GM18517 (cell line): Measurements from ENCODE around the gene CPXM2.

Source experiments
- ATAC-seq: cut with Tn5 transposase; IDR thresholded peaks from one replicate; pipeline ENCODE4 v1.9.1; 2021; ENCODE audit warnings: mild to moderate bottlenecking, moderate library complexity; ENCODE audit not compliant: unreplicated experiment

The CPXM2 gene

GRCh38 chr10:123878666-123879303 lies 12.8 kb downstream of the CPXM2 start:
- no peak for ATAC-seq

- no peak for ATAC-seq
Measured at GRCh38 chr10:123870260-123870659, 21.3 kb downstream of the CPXM2 start.

DNA sequence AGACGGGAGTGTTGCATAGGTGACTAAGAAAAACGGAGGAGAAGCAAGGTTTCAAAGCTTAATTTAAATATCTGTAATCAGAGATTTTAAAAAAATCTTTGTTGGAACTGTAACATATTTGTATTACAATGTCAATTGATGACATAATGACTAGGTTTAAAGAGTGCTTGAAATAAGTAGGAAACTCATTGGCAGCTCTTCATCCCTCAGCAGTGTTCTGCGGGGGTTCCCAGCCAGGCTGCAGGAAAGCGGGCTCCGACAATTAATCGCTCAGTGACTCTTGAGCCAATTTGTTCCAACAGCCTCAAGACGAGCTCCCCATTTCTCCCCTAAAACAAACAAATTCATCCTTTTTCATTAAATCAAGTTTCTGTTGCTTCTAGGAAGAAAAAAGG lies 22.6 kb downstream of the CPXM2 start:
- ATAC-seq, result no peak

DNA sequence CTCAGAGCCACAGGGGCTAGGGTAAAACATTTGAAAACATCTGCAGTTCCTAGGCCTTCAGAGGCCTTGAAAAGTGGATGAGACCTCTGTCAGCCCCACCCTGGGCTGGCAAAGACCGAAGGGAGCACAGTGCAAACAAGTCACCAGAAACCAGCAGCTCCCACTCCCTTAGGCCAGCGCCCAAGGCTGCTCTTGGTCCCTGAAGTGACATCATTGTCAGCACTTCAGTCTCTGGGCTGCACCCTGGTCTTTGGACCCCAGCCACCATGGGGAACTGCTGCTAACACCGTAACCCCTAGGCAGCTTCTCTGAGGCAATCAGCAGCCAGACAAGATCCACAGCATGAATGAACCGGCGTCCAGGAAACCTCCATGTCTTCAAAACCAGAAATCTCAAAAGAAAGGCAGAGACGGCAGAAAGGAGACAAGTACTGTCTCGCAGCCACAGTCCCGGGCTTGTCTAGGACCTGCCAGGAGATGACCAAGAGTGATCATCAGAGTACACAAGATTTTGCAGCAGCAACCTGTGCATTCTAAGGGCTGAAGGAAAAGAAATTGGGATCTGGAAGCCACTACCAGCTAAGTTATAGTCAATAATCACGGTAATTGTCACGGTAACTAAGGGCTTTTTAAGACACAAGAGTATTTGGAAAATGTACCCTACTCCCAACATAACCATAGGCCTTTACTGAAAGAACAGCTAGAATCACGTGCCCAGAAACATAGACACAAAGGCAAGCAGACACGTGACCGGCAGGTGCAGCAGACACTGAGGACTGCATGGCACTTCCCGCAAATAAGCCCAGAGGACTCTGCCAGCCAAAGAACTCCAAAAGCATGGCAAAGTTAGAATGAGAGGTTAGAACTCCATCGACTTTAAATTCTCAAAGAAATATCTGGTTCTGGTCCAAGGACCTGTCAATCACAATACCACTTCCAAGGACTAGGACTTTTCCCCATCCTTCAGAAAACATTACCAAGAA lies 23.3 kb downstream of the CPXM2 start:
- no peak for ATAC-seq

GRCh38 chr10:123865880-123866279 lies 25.7 kb downstream of the CPXM2 start:
- ATAC-seq, result no peak

- ATAC-seq, result no peak
Measured at GRCh38 chr10:123865350-123865749, 26.3 kb downstream of the CPXM2 start.

GRCh38 chr10:123864923-123865322 lies 26.7 kb downstream of the CPXM2 start:
- ATAC-seq, result no peak

DNA sequence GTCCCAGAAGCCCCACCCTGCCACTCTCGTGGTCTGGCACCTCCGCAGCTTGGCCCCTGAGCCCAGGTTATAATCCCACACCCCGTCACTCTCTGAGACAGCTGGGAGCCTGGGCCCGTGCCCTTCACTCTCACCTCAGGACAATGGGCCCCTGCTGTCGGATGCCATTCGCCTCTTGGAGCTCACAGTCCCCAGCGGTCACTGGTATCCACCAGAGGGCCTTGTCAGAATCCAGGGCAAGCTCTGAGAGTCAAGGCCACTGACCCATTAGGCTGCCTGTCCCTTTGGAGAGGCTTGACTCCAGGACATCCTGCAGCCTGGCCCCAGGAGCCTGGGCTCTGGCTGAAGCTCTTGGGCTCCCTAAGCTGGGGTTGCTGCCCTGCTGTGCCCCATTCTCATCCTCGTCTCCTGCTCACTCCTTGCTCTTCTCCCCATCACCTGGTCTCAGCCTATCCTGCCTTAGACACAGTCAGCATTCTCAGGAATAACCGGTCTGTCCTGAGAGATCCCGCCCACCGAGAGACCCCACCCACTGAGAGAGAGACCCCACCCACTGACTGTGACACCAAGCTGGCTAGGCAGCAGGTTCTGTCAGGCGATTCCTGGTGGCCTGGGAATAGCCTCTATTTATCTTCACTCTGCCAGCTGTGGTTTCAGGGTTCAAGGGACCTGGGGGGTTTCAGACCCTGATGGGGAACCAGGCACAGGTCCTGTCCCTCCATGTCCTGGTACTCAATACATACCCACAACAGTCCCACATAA lies 27.7 kb downstream of the CPXM2 start:
- ATAC-seq, result no peak

- ATAC-seq, result no peak
Measured at GRCh38 chr10:123863183-123863575, 28.4 kb downstream of the CPXM2 start.

DNA sequence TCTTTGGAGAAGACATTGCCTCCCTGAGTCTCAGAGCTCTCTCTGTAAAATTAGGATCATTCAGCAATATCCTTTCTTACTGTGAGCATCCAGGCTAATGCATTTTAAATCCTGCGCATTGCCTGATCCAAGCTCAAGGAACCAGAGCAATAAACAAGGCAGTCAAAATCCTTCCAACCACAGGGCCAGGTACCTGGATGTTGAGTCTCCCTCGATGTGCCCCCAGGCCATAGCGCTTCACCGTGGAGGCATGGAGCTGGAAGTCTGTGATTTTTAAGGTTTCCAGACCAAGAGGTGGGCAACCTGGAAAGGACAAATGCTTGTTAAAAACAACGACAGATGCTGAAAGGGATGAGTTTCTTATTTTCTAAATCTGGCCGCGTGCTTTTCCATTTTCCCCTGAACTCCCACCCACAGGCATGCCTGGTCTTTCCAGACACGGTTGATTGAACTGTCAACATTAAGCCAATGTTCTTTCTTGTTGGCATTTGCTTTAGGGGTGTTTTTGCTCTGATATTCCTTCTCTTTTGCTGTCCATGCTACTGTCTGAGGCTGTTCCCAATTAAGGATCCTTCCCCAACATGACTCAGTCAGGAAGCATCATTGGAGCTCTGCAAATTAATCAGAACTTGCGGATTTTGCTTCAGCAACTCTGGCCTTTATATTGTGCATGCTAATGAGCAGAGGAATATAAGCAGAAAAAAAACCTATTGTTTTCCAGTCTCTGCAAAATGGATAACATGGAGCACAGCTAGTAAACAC lies 29.0 kb downstream of the CPXM2 start:
- no peak for ATAC-seq

GRCh38 chr10:123860856-123861255 lies 30.8 kb downstream of the CPXM2 start:
- ATAC-seq, result no peak

- ATAC-seq, result no peak
Measured at GRCh38 chr10:123860209-123860608, 31.4 kb downstream of the CPXM2 start.

- ATAC-seq, result no peak
Measured at GRCh38 chr10:123859653-123860050, 32.0 kb downstream of the CPXM2 start.

- no peak for ATAC-seq
Measured at GRCh38 chr10:123858907-123859652, 32.5 kb downstream of the CPXM2 start.

- no peak for ATAC-seq
Measured at GRCh38 chr10:123858077-123858681, 33.4 kb downstream of the CPXM2 start.

DNA sequence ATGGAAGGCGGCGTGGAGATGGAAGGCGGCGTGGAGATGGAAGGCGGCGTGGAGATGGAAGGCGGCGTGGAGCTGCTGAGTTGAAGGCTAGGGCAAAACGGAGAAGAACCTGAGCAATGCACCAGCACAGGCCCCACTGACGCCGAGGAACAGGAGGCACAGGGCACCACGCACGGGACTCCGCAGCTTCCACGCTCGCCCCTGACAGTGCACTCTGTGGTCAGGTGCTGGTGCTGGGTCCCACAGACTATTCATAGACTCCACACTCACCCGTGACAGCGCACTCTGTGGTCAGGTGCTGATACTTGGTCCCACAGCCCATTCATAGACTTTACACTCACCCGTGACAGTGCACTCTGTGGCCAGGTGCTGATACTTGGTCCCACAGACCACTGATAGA lies 34.0 kb downstream of the CPXM2 start:
- ATAC-seq, result no peak

DNA sequence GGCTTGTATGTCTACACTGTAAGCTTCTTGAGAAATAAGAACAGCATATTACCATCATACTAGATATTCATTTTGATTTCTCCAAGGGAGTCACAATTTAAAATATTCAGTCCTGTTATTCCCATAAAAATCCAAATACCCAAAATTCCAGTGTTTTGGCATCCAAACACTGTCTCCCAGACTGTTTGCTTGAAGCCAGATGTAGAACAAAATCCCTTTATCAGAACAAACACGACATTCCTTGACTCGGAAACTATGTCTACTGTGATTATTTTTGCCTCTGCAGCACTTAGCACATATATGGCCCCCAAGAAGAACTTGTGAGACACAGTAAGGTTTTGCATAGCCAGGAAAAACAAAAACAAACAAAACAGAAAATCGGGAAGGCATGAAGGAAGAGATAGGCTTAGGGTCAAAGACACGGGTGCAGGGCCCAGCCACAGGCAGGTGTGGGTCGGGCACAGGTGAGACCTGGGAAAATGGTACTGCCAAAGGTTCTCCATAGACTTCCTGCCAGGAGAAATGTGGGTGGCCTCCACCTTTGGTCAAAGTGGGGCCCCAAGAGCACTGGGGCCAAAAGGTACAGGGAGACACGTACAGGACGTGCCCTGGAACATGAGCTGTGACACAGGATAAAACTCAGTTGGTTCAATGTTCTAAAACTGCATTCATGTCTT lies 36.5 kb downstream of the CPXM2 start:
- ATAC-seq, result no peak

DNA sequence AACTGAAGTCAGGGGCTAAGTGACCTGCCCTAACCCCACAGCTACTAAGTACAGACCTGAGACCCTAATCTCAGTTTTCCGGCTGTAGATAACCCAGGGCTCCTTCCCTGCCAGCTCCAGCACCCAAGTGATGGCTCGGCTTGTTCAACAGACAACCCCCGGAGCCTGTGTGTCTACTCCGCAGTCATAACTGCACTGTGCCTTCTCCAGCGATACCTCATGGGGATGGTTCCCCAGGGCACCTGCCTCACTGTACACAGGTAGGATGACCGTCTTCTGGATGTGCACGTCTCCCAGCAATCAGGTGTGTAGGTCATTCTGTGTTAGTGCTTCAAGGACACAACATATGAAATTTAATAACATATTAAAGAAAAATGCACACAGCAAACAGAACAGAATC lies 37.1 kb downstream of the CPXM2 start:
- ATAC-seq, result no peak

DNA sequence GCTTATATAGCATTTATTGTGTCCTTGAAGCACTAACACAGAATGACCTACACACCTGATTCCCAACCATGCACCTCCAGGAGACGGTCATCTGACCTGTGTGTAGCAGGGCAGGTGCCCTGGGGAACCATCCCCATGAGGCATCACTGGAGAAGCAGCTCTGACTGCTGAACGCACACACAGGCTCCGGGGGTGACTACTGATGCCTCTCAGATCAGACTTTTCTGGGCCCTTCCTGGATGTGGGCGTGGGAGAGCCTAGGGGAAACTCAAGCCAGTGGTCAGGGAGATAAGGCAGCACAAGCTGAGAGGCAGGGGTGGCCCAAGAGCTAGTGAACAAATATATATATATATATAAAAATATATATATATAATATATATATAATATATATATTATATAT lies 37.6 kb downstream of the CPXM2 start:
- ATAC-seq, result no peak
